OCI-LY1 (cell line): ENCODE data around the gene GNAT1.

Experiments
- EZH2 ChIP-seq: fragments of 200-600 bp; sonication (generic), shearing (Covaris generic); IDR thresholded peaks from 2 replicates; pipeline ENCODE4 v1.8.0; 2017; ENCODE audit warnings: borderline replicate concordance, mixed run types, mild to moderate bottlenecking, antibody characterized with exemption, low read length, moderate library complexity, mixed read lengths
- TF ChIP-seq, protein P1 (sequence below): fragments of 200-600 bp; sonication (generic), shearing (Covaris generic); IDR thresholded peaks from 2 replicates; pipeline ENCODE4 v1.5.1; 2017; ENCODE audit warnings: mild to moderate bottlenecking, antibody characterized with exemption, low read length, moderate library complexity, mixed read lengths

DNA sequence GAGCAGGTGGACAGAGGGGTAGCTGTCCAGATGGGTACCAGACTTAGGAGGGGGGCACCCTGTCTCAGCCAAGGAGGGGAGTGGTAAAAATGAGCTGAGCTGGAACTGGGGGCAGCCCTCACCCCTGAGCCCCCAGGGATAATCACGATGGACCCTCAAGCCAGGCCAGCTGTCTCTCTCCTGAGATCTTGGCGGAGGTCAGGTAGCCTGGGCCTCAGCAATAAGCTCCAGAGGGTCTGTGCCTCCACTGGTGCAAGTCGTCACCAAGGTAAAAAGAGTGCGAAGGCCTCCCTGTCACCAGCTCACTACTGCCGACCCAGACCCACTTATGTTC, 18.7 kb downstream of the GNAT1 start:
- TF ChIP-seq, protein P1, sequence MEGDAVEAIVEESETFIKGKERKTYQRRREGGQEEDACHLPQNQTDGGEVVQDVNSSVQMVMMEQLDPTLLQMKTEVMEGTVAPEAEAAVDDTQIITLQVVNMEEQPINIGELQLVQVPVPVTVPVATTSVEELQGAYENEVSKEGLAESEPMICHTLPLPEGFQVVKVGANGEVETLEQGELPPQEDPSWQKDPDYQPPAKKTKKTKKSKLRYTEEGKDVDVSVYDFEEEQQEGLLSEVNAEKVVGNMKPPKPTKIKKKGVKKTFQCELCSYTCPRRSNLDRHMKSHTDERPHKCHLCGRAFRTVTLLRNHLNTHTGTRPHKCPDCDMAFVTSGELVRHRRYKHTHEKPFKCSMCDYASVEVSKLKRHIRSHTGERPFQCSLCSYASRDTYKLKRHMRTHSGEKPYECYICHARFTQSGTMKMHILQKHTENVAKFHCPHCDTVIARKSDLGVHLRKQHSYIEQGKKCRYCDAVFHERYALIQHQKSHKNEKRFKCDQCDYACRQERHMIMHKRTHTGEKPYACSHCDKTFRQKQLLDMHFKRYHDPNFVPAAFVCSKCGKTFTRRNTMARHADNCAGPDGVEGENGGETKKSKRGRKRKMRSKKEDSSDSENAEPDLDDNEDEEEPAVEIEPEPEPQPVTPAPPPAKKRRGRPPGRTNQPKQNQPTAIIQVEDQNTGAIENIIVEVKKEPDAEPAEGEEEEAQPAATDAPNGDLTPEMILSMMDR = no peak
- TF ChIP-seq EZH2 = no peak
